Subcutaneous abdominal adipose tissue (tissue), 5 donors: ENCODE results near the gene SPPL2C.
"Not testable (repeated sequence)": the region's sequence is repeated elsewhere in the genome, so short reads cannot be mapped to it uniquely, and the experiment has no call there.

ENCODE experiments used
- H3K27ac ChIP-seq: one replicate; pipeline ENCODE4 v1.7.0; 2013; ENCODE audit warnings: low read depth, mild to moderate bottlenecking, inconsistent platforms, low read length, moderate library complexity
- H3K27me3 ChIP-seq, 5 donors: one replicate each; pipeline ENCODE4 v1.7.0; 2013; ENCODE audit warnings: low read length in 5 of 5, inconsistent platforms in 1 of 5; ENCODE audit not compliant: control insufficient read depth in 5 of 5, insufficient read depth in 4 of 5
- H3K36me3 ChIP-seq, 5 donors: one replicate each; pipeline ENCODE4 v1.7.0; 2013; ENCODE audit warnings: low read length in 5 of 5; ENCODE audit not compliant: control insufficient read depth in 5 of 5, insufficient read depth in 5 of 5
- H3K4me1 ChIP-seq, 5 donors: one replicate each; pipeline ENCODE4 v1.7.0; 2013; ENCODE audit warnings: low read length in 5 of 5, mild to moderate bottlenecking in 3 of 5, moderate library complexity in 1 of 5; ENCODE audit not compliant: control insufficient read depth in 5 of 5, insufficient read depth in 5 of 5
- H3K4me3 ChIP-seq, 5 donors: one replicate each; pipeline ENCODE4 v1.7.0; 2013; ENCODE audit warnings: low read length in 5 of 5, low read depth in 1 of 5
- H3K9ac ChIP-seq, 5 donors: one replicate each; pipeline ENCODE4 v1.7.0; 2013; ENCODE audit warnings: low read length in 5 of 5, mild to moderate bottlenecking in 4 of 5, moderate library complexity in 3 of 5
- H3K9me3 ChIP-seq, 5 donors: one replicate each; pipeline ENCODE4 v1.7.0; 2013; ENCODE audit warnings: low read length in 5 of 5; ENCODE audit not compliant: control insufficient read depth in 5 of 5
- donor health status: healthy.
- donor health status: healthy.
- donor health status: healthy.
- donor health status: healthy.
- donor health status: healthy.

The SPPL2C gene

GRCh38 chr17:45855691-45856336, 11.1 kb downstream of the SPPL2C start:
- Histone ChIP-seq H3K36me3 (no peaks in the 10 kb centered on the region), H3K27me3 (peaks cover 0 to 21% (median 16%) of the 10 kb centered on the region in 5 donors), H3K27ac (no peak overlapping the region), H3K9ac (no peak overlapping the region), H3K9me3 (peaks cover 0 to 5% (median 0%) of the 10 kb centered on the region in 5 donors), H3K4me3 (no peak overlapping the region), H3K4me1 (peaks cover 0 to 9% (median 8%) of the 10 kb centered on the region in 5 donors)

GRCh38 chr17:45857977-45858708, 13.5 kb downstream of the SPPL2C start:
- Histone ChIP-seq H3K4me3 (no peak overlapping the region), H3K27ac (no peak overlapping the region), H3K36me3 (no peaks in the 10 kb centered on the region), H3K9ac (no peak overlapping the region), H3K9me3 (peaks cover 0 to 5% (median 0%) of the 10 kb centered on the region in 5 donors), H3K27me3 (peaks cover 0 to 13% (median 2%) of the 10 kb centered on the region in 5 donors), H3K4me1 (peaks cover 0 to 9% (median 8%) of the 10 kb centered on the region in 5 donors)

GRCh38 chr17:45861165-45861564, 16.5 kb downstream of the SPPL2C start:
- no peak overlapping the region for H3K9ac ChIP-seq
- peaks cover 4 to 27% (median 7%) of the 10 kb centered on the region in 5 donors for H3K27me3 ChIP-seq

GRCh38 chr17:45862127-45862526, 17.4 kb downstream of the SPPL2C start:
- not testable (repeated sequence) for H3K9me3 ChIP-seq, H3K36me3 ChIP-seq, H3K27ac ChIP-seq, H3K4me3 ChIP-seq, H3K4me1 ChIP-seq, H3K9ac ChIP-seq
- H3K27me3 ChIP-seq = peaks cover 4 to 30% (median 7%) of the 10 kb centered on the region in 5 donors

More at GRCh38 chr17:45861165-45861564, 16.5 kb downstream of the SPPL2C start:
- Histone ChIP-seq H3K36me3 (no peaks in the 10 kb centered on the region), H3K4me3 (no peak overlapping the region), H3K27ac (no peak overlapping the region), H3K9me3 (no peaks in the 10 kb centered on the region), H3K4me1 (peaks cover 0 to 9% (median 8%) of the 10 kb centered on the region in 5 donors)

GRCh38 chr17:45863857-45864654, 19.4 kb downstream of the SPPL2C start:
- H3K9me3 ChIP-seq = no peaks in the 10 kb centered on the region
- H3K4me3 ChIP-seq = no peak overlapping the region
- H3K27ac ChIP-seq = no peak overlapping the region
- no peak overlapping the region for H3K9ac ChIP-seq
- no peaks in the 10 kb centered on the region for H3K4me1 ChIP-seq
- no peaks in the 10 kb centered on the region for H3K36me3 ChIP-seq
- H3K27me3 ChIP-seq = peaks cover 4 to 30% (median 7%) of the 10 kb centered on the region in 5 donors

GRCh38 chr17:45867171-45867570, 22.5 kb downstream of the SPPL2C start:
- H3K36me3 ChIP-seq = no peaks in the 10 kb centered on the region
- no peak overlapping the region for H3K4me3 ChIP-seq
- no peak overlapping the region for H3K9ac ChIP-seq
- peaks cover 7 to 27% (median 10%) of the 10 kb centered on the region in 5 donors for H3K27me3 ChIP-seq
- no peaks in the 10 kb centered on the region for H3K9me3 ChIP-seq
- no peaks in the 10 kb centered on the region for H3K4me1 ChIP-seq
- no peak overlapping the region for H3K27ac ChIP-seq

GRCh38 chr17:45867702-45868101, 23.0 kb downstream of the SPPL2C start:
- Histone ChIP-seq H3K36me3 (no peaks in the 10 kb centered on the region), H3K4me1 (no peaks in the 10 kb centered on the region), H3K4me3 (no peak overlapping the region), H3K27me3 (peaks cover 7 to 27% (median 10%) of the 10 kb centered on the region in 5 donors), H3K9ac (no peak overlapping the region), H3K27ac (no peak overlapping the region), H3K9me3 (no peaks in the 10 kb centered on the region)

- no peaks in the 10 kb centered on the region for H3K4me1 ChIP-seq
- H3K9ac ChIP-seq = no peak overlapping the region
- no peaks in the 10 kb centered on the region for H3K36me3 ChIP-seq
- H3K27ac ChIP-seq = no peak overlapping the region
- no peak overlapping the region for H3K4me3 ChIP-seq
- H3K9me3 ChIP-seq = no peaks in the 10 kb centered on the region
- H3K27me3 ChIP-seq = peaks cover 7 to 29% (median 10%) of the 10 kb centered on the region in 5 donors
Observed at GRCh38 chr17:45868276-45868675, 23.6 kb downstream of the SPPL2C start.

- Histone ChIP-seq H3K4me1 (no peaks in the 10 kb centered on the region), H3K27me3 (peaks cover 3 to 21% (median 10%) of the 10 kb centered on the region in 5 donors), H3K9me3 (no peaks in the 10 kb centered on the region), H3K27ac (no peak overlapping the region), H3K9ac (no peak overlapping the region), H3K4me3 (no peak overlapping the region), H3K36me3 (no peaks in the 10 kb centered on the region)
Observed at GRCh38 chr17:45869676-45870341, 25.1 kb downstream of the SPPL2C start.
